Measurements from ENCODE around the gene LACTB.

- no peak for TF ChIP-seq POLR2A (IDR thresholded peaks at IDR 0.05)
- TF ChIP-seq, protein P1, sequence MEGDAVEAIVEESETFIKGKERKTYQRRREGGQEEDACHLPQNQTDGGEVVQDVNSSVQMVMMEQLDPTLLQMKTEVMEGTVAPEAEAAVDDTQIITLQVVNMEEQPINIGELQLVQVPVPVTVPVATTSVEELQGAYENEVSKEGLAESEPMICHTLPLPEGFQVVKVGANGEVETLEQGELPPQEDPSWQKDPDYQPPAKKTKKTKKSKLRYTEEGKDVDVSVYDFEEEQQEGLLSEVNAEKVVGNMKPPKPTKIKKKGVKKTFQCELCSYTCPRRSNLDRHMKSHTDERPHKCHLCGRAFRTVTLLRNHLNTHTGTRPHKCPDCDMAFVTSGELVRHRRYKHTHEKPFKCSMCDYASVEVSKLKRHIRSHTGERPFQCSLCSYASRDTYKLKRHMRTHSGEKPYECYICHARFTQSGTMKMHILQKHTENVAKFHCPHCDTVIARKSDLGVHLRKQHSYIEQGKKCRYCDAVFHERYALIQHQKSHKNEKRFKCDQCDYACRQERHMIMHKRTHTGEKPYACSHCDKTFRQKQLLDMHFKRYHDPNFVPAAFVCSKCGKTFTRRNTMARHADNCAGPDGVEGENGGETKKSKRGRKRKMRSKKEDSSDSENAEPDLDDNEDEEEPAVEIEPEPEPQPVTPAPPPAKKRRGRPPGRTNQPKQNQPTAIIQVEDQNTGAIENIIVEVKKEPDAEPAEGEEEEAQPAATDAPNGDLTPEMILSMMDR (IDR thresholded peaks at IDR 0.05): no peak
Observed at GRCh38 chr15:63109920-63110319, 11.7 kb upstream of the LACTB start.
